GM18505 (cell line): ENCODE results near the gene ZSCAN5C.
"Not testable (repeated sequence)": the region's sequence is repeated elsewhere in the genome, so short reads cannot be mapped to it uniquely, and the experiment has no call there.

Source experiments
- ATAC-seq: cut with Tn5 transposase; IDR thresholded peaks from one replicate; pipeline ENCODE4 v1.9.1; 2021; ENCODE audit not compliant: unreplicated experiment
- POLR2A ChIP-seq: IDR thresholded peaks from 4 replicates; pipeline ENCODE4 v1.6.1; 2011; ENCODE audit warnings: borderline replicate concordance; ENCODE audit not compliant: insufficient read depth, insufficient read length; ENCODE audit errors: extremely low read depth

ZSCAN5C gene

GRCh38 chr19:56221851-56222250 is 19.8 kb downstream of the ZSCAN5C start:
- no peak for ATAC-seq
- TF ChIP-seq POLR2A: no peak

GRCh38 chr19:56222901-56223300 is 20.8 kb downstream of the ZSCAN5C start:
- ATAC-seq: no peak
- no peak for TF ChIP-seq POLR2A

GRCh38 chr19:56223481-56223880 is 21.4 kb downstream of the ZSCAN5C start:
- no peak for ATAC-seq
- TF ChIP-seq POLR2A: no peak

- no peak for ATAC-seq
- TF ChIP-seq POLR2A: no peak
Observed at GRCh38 chr19:56245121-56245740, 43.2 kb downstream of the ZSCAN5C start.

GRCh38 chr19:56245764-56246163 is 43.7 kb downstream of the ZSCAN5C start:
- not testable (repeated sequence) for ATAC-seq

GRCh38 chr19:56248736-56249338 is 46.8 kb downstream of the ZSCAN5C start:
- not testable (repeated sequence) for ATAC-seq

- ATAC-seq: no peak
- TF ChIP-seq POLR2A: no peak
Observed at GRCh38 chr19:56252699-56253422, 50.8 kb downstream of the ZSCAN5C start.

GRCh38 chr19:56253737-56254136 is 51.7 kb downstream of the ZSCAN5C start:
- no peak for ATAC-seq
- no peak for TF ChIP-seq POLR2A

- no peak for ATAC-seq
- no peak for TF ChIP-seq POLR2A
Observed at GRCh38 chr19:56258272-56258671, 56.2 kb downstream of the ZSCAN5C start.
